Activated gamma-delta T cell treated with anti-CD3 and anti-CD28 coated beads, Interleukin-2, amount 50 U/mL, for 16 hours (primary cell): ENCODE measurements around the gene ABHD2.
A peak's percentile ranks its signal among the peaks of the same experiment; 100 is the strongest.

Source experiments
- DNase-seq: peaks from one replicate; pipeline ENCODE4 v3.0.0-alpha.2; 2020; ENCODE audit warnings: low read depth

The ABHD2 gene

GRCh38 chr15:89167267-89168176 is 79.3 kb downstream of the ABHD2 start:
- DNase-seq = peak; percentile 19

- no peak for DNase-seq
These were observed 80.1 kb downstream of the ABHD2 start for GRCh38 chr15:89168316-89168833.

GRCh38 chr15:89170364-89170763 is 82.1 kb downstream of the ABHD2 start:
- no peak for DNase-seq

GRCh38 chr15:89171136-89172072 is 83.1 kb downstream of the ABHD2 start:
- peak; percentile 8 for DNase-seq

GRCh38 chr15:89172921-89173320 is 84.7 kb downstream of the ABHD2 start:
- no peak for DNase-seq

GRCh38 chr15:89174476-89174875 is 86.2 kb downstream of the ABHD2 start:
- no peak for DNase-seq

- no peak for DNase-seq
These were observed 87.4 kb downstream of the ABHD2 start for GRCh38 chr15:89175617-89176191.

- DNase-seq = no peak
These were observed 88.9 kb downstream of the ABHD2 start for GRCh38 chr15:89177116-89177515.

- DNase-seq = peak; percentile 33
These were observed 89.5 kb downstream of the ABHD2 start for GRCh38 chr15:89177633-89178306.

- DNase-seq = no peak
These were observed 90.2 kb downstream of the ABHD2 start for GRCh38 chr15:89178307-89178977.

GRCh38 chr15:89179966-89180875 is 92.0 kb downstream of the ABHD2 start:
- DNase-seq = no peak

- DNase-seq = no peak
These were observed 96.1 kb downstream of the ABHD2 start for GRCh38 chr15:89184357-89184756.

- DNase-seq = no peak
These were observed 96.8 kb downstream of the ABHD2 start for GRCh38 chr15:89184886-89185526.

GRCh38 chr15:89186803-89187202 is 98.5 kb downstream of the ABHD2 start:
- DNase-seq = no peak

- no peak for DNase-seq
These were observed 99.2 kb downstream of the ABHD2 start for GRCh38 chr15:89187301-89187985.

- DNase-seq = no peak
These were observed 99.8 kb downstream of the ABHD2 start for GRCh38 chr15:89187986-89188514.

- DNase-seq = no peak
These were observed 103.9 kb downstream of the ABHD2 start for GRCh38 chr15:89192136-89192535.

- no peak for DNase-seq
These were observed 104.5 kb downstream of the ABHD2 start for GRCh38 chr15:89192766-89193165.

GRCh38 chr15:89194608-89195007 is 106.4 kb downstream of the ABHD2 start:
- no peak for DNase-seq
